Endothelial cell (in vitro differentiated cells): ENCODE measurements around the gene SELL. TPM values are rescaled to one million over a fixed set of nuclear protein-coding genes. Genes with fewer than 3 reads are reported as not detected.

Experiments used
- DNase-seq: peaks from one replicate; pipeline ENCODE4 v3.0.0; 2021; ENCODE audit warnings: low spot score
- H3K27ac Mint-ChIP-seq: one replicate; pipeline ENCODE4 v1.8.0; 2021; ENCODE audit warnings: mixed read lengths, inconsistent platforms; ENCODE audit not compliant: unreplicated experiment
- H3K27me3 Mint-ChIP-seq: one replicate; pipeline ENCODE4 v1.8.0; 2021; ENCODE audit warnings: mild to moderate bottlenecking, moderate library complexity, mixed read lengths, inconsistent platforms; ENCODE audit not compliant: unreplicated experiment
- H3K36me3 Mint-ChIP-seq: one replicate; pipeline ENCODE4 v1.8.0; 2021; ENCODE audit warnings: mild to moderate bottlenecking, low read depth, mixed read lengths, inconsistent platforms; ENCODE audit not compliant: unreplicated experiment
- H3K4me1 Mint-ChIP-seq: one replicate; pipeline ENCODE4 v1.8.0; 2021; ENCODE audit warnings: mild to moderate bottlenecking, mixed read lengths, inconsistent platforms; ENCODE audit not compliant: unreplicated experiment
- H3K4me3 Mint-ChIP-seq: one replicate; pipeline ENCODE4 v1.8.0; 2021; ENCODE audit warnings: mild to moderate bottlenecking, mixed read lengths, inconsistent platforms; ENCODE audit not compliant: unreplicated experiment
- H3K9me3 Mint-ChIP-seq: one replicate; pipeline ENCODE4 v1.8.0; 2021; ENCODE audit warnings: mixed read lengths, inconsistent platforms; ENCODE audit not compliant: unreplicated experiment
- CTCF ChIP-seq: fragments of 200-600 bp; sonication (generic); IDR thresholded peaks from one replicate; pipeline ENCODE4 v1.5.0; 2021; ENCODE audit warnings: antibody characterized with exemption; ENCODE audit not compliant: unreplicated experiment
- total RNA-seq: library from RNA; stranded (reverse); fragmentation: NEBNext Ultra II Directional; extraction: Animal tissue kit (Norgen Biotek cat#: 25700); gene quantifications from one replicate; pipeline ENCODE4 v1.2.1, GENCODE V29; 2021; ENCODE audit not compliant: unreplicated experiment

Gene SELL
- total RNA-seq, 1 donor from 2014 or later, result 0.82 TPM

GRCh38 chr1:169698976-169699375, 12.4 kb downstream of the SELL start:
- Mint-ChIP-seq H3K27ac (no peak overlapping the region), H3K4me3 (no peak overlapping the region), H3K9me3 (no peaks in the 10 kb centered on the region), H3K27me3 (no peaks in the 10 kb centered on the region), H3K36me3 (no peaks in the 10 kb centered on the region), H3K4me1 (peaks cover 14% of the 10 kb centered on the region)
- no peak for DNase-seq
- TF ChIP-seq CTCF, result no peak

- no peak for TF ChIP-seq CTCF
- Mint-ChIP-seq H3K27ac (no peak overlapping the region), H3K27me3 (no peaks in the 10 kb centered on the region), H3K36me3 (no peaks in the 10 kb centered on the region), H3K4me1 (peaks cover 19% of the 10 kb centered on the region), H3K9me3 (no peaks in the 10 kb centered on the region), H3K4me3 (no peak overlapping the region)
- no peak for DNase-seq
Observed at GRCh38 chr1:169697755-169698154, 13.7 kb downstream of the SELL start.

GRCh38 chr1:169696273-169697100, 14.9 kb downstream of the SELL start:
- H3K4me3 Mint-ChIP-seq, result no peak overlapping the region
- no peak overlapping the region for H3K27ac Mint-ChIP-seq
- no peaks in the 10 kb centered on the region for H3K36me3 Mint-ChIP-seq
- no peaks in the 10 kb centered on the region for H3K9me3 Mint-ChIP-seq
- DNase-seq, result no peak
- TF ChIP-seq CTCF, result no peak
- no peaks in the 10 kb centered on the region for H3K27me3 Mint-ChIP-seq
- peaks cover 19% of the 10 kb centered on the region for H3K4me1 Mint-ChIP-seq

- no peak for DNase-seq
Observed at GRCh38 chr1:169694304-169695075, 16.9 kb downstream of the SELL start.

More at GRCh38 chr1:169694304-169695075, 16.9 kb downstream of the SELL start:
- Mint-ChIP-seq H3K27me3 (no peaks in the 10 kb centered on the region), H3K9me3 (no peaks in the 10 kb centered on the region), H3K36me3 (no peaks in the 10 kb centered on the region), H3K4me1 (peaks cover 19% of the 10 kb centered on the region), H3K4me3 (no peak overlapping the region), H3K27ac (no peak overlapping the region)
- TF ChIP-seq CTCF, result no peak
